IPS-20b (cell line): ENCODE data around the gene KCNQ1.

Source experiments
- H3K27ac ChIP-seq: one replicate; pipeline ENCODE4 v1.5.1; 2013; ENCODE audit warnings: low read length
- H3K27me3 ChIP-seq: 2 replicates; pipeline ENCODE4 v1.6.1; 2013; ENCODE audit warnings: mild to moderate bottlenecking, low read length, inconsistent platforms; ENCODE audit not compliant: insufficient read depth
- H3K36me3 ChIP-seq: 2 replicates; pipeline ENCODE4 v1.6.1; 2013; ENCODE audit warnings: low read depth, mild to moderate bottlenecking, inconsistent platforms, low read length, moderate library complexity; ENCODE audit not compliant: insufficient read depth
- H3K4me1 ChIP-seq: 2 replicates; pipeline ENCODE4 v1.6.1; 2013; ENCODE audit warnings: mild to moderate bottlenecking, control low read depth, inconsistent platforms, low read length, moderate library complexity; ENCODE audit not compliant: insufficient read depth
- H3K4me3 ChIP-seq: 2 replicates; pipeline ENCODE4 v1.5.1; 2013; ENCODE audit warnings: mild to moderate bottlenecking, low read length, inconsistent platforms
- H3K9ac ChIP-seq: 2 replicates; pipeline ENCODE4 v1.6.1; 2013; ENCODE audit warnings: low read depth, mild to moderate bottlenecking, inconsistent platforms, low read length, moderate library complexity
- H3K9me3 ChIP-seq: 2 replicates; pipeline ENCODE4 v1.6.1; 2013; ENCODE audit warnings: mild to moderate bottlenecking, low read depth, low read length, inconsistent platforms; ENCODE audit not compliant: insufficient read depth

Gene KCNQ1

DNA sequence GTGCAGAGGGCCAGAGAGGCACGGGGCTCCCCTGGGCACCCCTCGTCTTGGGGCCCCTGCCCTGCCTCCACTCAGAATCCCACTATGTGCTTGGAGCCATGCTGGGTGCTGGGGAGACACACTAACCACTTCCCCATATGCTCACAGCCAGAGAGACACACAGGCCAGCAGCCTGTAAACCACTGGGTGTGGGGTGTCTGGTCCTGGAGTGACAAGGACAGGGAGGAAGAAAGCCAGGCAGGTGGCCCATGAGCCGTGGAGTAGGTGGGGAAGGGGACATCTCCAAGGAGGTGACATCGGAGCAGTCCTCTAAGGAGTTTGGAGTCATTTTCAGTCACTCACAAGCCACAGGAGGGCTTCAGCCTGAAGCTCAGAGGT is 381.9 kb downstream of the KCNQ1 start:
- Histone ChIP-seq H3K4me3 (no peak overlapping the region), H3K9ac (no peak overlapping the region; the same call in 1 of the 2 replicates), H3K27me3 (peaks cover 52% of the 10 kb centered on the region), H3K9me3 (peaks cover 21% of the 10 kb centered on the region), H3K36me3 (no peaks in the 10 kb centered on the region), H3K4me1 (peaks cover 9% of the 10 kb centered on the region; the same call in 1 of the 2 replicates), H3K27ac (no peak overlapping the region)

- peaks cover 21% of the 10 kb centered on the region for H3K9me3 ChIP-seq
- H3K4me3 ChIP-seq, result no peak overlapping the region
- H3K36me3 ChIP-seq, result no peaks in the 10 kb centered on the region
- H3K9ac ChIP-seq, result no peak overlapping the region
- peaks cover 9% of the 10 kb centered on the region; the same call in 1 of the 2 replicates for H3K4me1 ChIP-seq
- peaks cover 52% of the 10 kb centered on the region for H3K27me3 ChIP-seq
- no peak overlapping the region for H3K27ac ChIP-seq
Observed at GRCh38 chr11:2827256-2827655, 382.4 kb downstream of the KCNQ1 start.

DNA sequence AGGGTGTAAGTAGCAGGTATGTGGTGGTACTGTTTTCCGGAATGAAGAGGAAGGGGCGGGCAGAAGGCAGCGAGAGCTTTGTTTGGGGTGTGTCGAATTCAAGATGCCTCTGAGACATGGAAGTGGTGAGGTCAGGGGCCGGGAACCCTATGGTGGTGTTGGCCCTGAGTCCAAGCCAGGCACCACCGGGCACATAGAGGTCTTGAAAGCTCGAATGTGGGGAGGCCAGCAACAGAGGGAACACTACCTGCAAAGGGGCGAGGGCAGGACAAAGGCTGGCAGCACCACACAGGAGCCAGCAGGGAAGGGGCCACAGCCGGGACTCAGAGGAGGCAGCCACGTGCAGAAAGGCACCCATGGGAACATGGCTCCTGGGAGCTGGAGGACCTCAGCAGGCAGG is 383.0 kb downstream of the KCNQ1 start:
- Histone ChIP-seq H3K27me3 (peaks cover 50% of the 10 kb centered on the region), H3K9ac (no peak overlapping the region), H3K9me3 (peaks cover 20% of the 10 kb centered on the region), H3K4me1 (peaks cover 9% of the 10 kb centered on the region; the same call in 1 of the 2 replicates), H3K27ac (no peak overlapping the region), H3K36me3 (no peaks in the 10 kb centered on the region), H3K4me3 (no peak overlapping the region)

DNA sequence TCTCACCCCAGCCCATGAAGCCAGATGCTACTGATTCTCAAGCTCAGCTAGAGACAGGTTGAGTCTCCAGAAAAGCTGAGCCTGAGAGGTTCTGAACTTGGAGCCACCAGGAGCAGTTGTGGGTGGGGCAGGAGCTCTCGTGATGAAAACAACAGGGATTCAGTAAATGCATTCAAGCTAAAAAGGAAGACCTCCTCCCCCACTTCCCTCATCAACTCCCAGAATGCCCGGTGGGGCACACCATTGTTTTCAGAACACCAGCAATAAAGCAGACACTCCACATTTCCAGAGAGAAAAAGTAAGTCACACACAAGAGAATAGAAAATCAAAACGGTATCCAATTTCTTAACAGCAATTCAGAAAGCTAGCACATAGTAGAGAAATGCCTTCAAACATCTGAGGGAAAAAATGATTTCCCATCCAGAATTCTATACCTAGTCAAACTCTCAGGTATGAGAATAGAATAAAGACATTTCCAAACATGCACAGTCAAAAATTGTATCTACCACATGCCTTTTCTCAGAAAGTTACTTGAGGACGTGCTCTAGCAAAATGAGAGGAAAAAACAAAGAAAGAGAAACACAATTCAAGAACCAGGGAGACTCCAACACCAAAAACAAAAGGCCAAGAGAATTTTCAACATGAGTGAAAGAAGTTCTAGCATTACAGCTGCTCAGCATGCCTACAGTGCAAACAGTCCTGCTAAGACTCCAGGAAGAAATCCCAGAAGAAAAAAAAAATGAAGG is 383.9 kb downstream of the KCNQ1 start:
- no peak overlapping the region for H3K4me3 ChIP-seq
- peaks cover 9% of the 10 kb centered on the region; the same call in 1 of the 2 replicates for H3K4me1 ChIP-seq
- H3K27me3 ChIP-seq, result peaks cover 43% of the 10 kb centered on the region
- H3K9ac ChIP-seq, result no peak overlapping the region
- H3K36me3 ChIP-seq, result no peaks in the 10 kb centered on the region
- H3K27ac ChIP-seq, result no peak overlapping the region
- peaks cover 13% of the 10 kb centered on the region for H3K9me3 ChIP-seq

- Histone ChIP-seq H3K36me3 (no peaks in the 10 kb centered on the region), H3K27me3 (peaks cover 34% of the 10 kb centered on the region), H3K4me3 (no peak overlapping the region), H3K4me1 (peaks cover 9% of the 10 kb centered on the region; the same call in 1 of the 2 replicates), H3K9me3 (peaks cover 13% of the 10 kb centered on the region), H3K9ac (no peak overlapping the region), H3K27ac (no peak overlapping the region)
Observed at GRCh38 chr11:2830030-2830812, 385.4 kb downstream of the KCNQ1 start.

DNA sequence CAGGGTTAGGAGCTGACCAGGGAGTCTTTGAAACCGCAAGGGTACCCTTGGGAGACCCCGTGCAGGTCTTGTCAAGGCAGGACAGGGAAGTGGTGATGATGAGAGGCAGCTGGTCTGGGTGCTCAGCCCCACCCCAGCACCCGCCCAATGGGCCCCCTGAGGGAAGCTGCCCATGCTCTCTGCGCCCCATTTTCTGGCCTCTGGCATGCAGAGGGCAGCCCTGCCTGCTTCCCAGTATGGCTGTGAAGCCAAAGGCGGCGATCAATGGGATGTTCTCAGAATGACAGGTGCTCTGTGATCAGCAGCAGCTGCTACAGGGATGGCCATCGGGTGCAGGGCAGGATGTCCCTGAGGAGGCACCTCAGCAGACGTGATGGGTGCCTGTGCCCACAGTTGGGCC is 386.1 kb downstream of the KCNQ1 start:
- Histone ChIP-seq H3K9ac (no peak overlapping the region), H3K36me3 (no peaks in the 10 kb centered on the region), H3K9me3 (peaks cover 13% of the 10 kb centered on the region), H3K4me1 (peaks cover 3% of the 10 kb centered on the region; the same call in 1 of the 2 replicates), H3K27ac (no peak overlapping the region), H3K4me3 (no peak overlapping the region), H3K27me3 (peaks cover 32% of the 10 kb centered on the region)

GRCh38 chr11:2831781-2832532 is 387.1 kb downstream of the KCNQ1 start:
- Histone ChIP-seq H3K9me3 (peaks cover 13% of the 10 kb centered on the region), H3K4me1 (0 out of 2 replicates have a peak, but pooled peaks cover under 1% of the 10 kb centered on the region), H3K36me3 (no peaks in the 10 kb centered on the region), H3K27ac (no peak overlapping the region), H3K4me3 (no peak overlapping the region), H3K27me3 (peaks cover 35% of the 10 kb centered on the region), H3K9ac (no peak overlapping the region)

GRCh38 chr11:2832533-2833020 is 387.8 kb downstream of the KCNQ1 start:
- no peak overlapping the region for H3K9ac ChIP-seq
- H3K36me3 ChIP-seq, result no peaks in the 10 kb centered on the region
- H3K4me3 ChIP-seq, result no peak overlapping the region
- H3K4me1 ChIP-seq, result peaks cover 6% of the 10 kb centered on the region; the same call in 1 of the 2 replicates
- H3K9me3 ChIP-seq, result peaks cover 13% of the 10 kb centered on the region
- peaks cover 30% of the 10 kb centered on the region for H3K27me3 ChIP-seq
- no peak overlapping the region for H3K27ac ChIP-seq

DNA sequence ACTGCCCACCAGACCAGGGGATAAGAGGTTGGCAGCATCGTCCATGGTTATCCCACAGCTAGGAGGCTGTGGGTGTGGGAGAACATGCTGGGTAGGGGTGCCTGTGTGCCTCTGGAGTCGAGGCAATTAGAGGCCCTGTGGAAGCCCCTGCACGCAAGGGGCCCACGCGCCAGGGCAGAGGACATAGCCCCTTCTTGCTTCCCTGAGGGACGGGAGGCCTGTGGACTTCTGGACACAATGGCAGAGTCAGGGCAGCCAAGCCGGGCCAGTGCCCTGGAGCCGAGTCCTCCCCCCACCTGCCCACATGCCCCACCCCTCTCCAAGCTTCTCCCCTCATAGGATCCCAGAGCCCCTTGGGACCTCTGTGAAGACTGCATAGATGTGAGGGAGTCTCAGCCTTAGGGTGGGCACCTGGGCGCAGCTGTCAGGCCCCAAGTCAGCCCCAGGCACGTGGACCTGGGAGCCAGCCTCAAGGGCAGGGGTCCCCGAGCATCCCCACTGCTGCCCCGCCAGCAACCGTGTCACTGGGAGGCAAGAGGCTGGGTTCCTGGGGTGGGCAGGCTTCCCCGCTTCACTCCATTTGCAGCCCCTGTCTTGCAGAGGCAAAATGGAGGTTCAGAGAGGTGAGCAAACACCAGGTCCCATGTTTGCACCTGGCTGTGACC is 388.4 kb downstream of the KCNQ1 start:
- Histone ChIP-seq H3K36me3 (no peaks in the 10 kb centered on the region), H3K27me3 (peaks cover 24% of the 10 kb centered on the region)

GRCh38 chr11:2833716-2834502 is 389.1 kb downstream of the KCNQ1 start:
- H3K9ac ChIP-seq, result no peak overlapping the region
- H3K4me1 ChIP-seq, result peaks cover 6% of the 10 kb centered on the region; the same call in 1 of the 2 replicates
- H3K4me3 ChIP-seq, result no peak overlapping the region
- H3K27ac ChIP-seq, result no peak overlapping the region
- H3K9me3 ChIP-seq, result peaks cover 8% of the 10 kb centered on the region
- peaks cover 17% of the 10 kb centered on the region for H3K27me3 ChIP-seq
- H3K36me3 ChIP-seq, result no peaks in the 10 kb centered on the region

More for the DNA sequence above, 388.4 kb downstream of the KCNQ1 start:
- H3K9me3 ChIP-seq, result peaks cover 13% of the 10 kb centered on the region
- no peak overlapping the region for H3K27ac ChIP-seq
- H3K9ac ChIP-seq, result no peak overlapping the region
- no peak overlapping the region for H3K4me3 ChIP-seq
- H3K4me1 ChIP-seq, result peaks cover 6% of the 10 kb centered on the region; the same call in 1 of the 2 replicates
